Natural killer cell treated with Interleukin-12 subunit alpha and Interleukin-12 subunit beta and Interleukin-15 and Interleukin-18, amount 100 ng/mL, for 72 hours (primary cell): ENCODE results near the gene EHHADH. TPM values are rescaled to one million over a fixed set of nuclear protein-coding genes. Genes with fewer than 3 reads are reported as not detected.
A peak's percentile ranks its signal among the peaks of the same experiment; 100 is the strongest.

ENCODE experiments used
- ATAC-seq, 2 donors: fragments of 150-1000 bp; cut with Tn5 transposase in 1 of 2; sonication (Bioruptor Pico), chemical (Tn5 transposase) in 1 of 2; 2 replicates each; pipeline ENCODE4 v1.10.0; 2021
- DNase-seq: peaks from one replicate; pipeline ENCODE4 v3.0.0; 2022; ENCODE audit warnings: low spot score
- H3K27ac Mint-ChIP-seq, 2 donors: 1 replicate in 1 of 2; 2 replicates in 1 of 2; pipeline ENCODE4 v1.8.0; 2022; ENCODE audit warnings: mixed read lengths in 2 of 2, mild to moderate bottlenecking in 1 of 2, moderate library complexity in 1 of 2
- H3K27me3 Mint-ChIP-seq, 2 donors: 1 replicate in 1 of 2; 2 replicates in 1 of 2; pipeline ENCODE4 v1.8.0; 2022; ENCODE audit warnings: mixed read lengths in 2 of 2
- H3K36me3 Mint-ChIP-seq: one replicate; pipeline ENCODE4 v1.8.0; 2022; ENCODE audit warnings: mixed read lengths
- H3K4me1 Mint-ChIP-seq, 2 donors: 1 replicate in 1 of 2; 2 replicates in 1 of 2; pipeline ENCODE4 v1.8.0; 2022; ENCODE audit warnings: low read depth in 2 of 2, mixed read lengths in 2 of 2, mild to moderate bottlenecking in 1 of 2
- H3K4me3 Mint-ChIP-seq: one replicate; pipeline ENCODE4 v1.8.0; 2022; ENCODE audit warnings: mixed read lengths
- H3K9me3 Mint-ChIP-seq: 2 replicates; pipeline ENCODE4 v1.8.0; 2022; ENCODE audit warnings: mixed read lengths
- total RNA-seq, 2 donors: library from RNA; stranded (reverse); gene quantifications; one replicate each; pipeline ENCODE4 v1.2.3, GENCODE V29; 2022

Gene EHHADH
- total RNA-seq, 2 donors from 2014 or later: 0.64 to 1.1 TPM

- Mint-ChIP-seq H3K9me3 (no peaks in the 10 kb centered on the region), H3K36me3 (no peaks in the 10 kb centered on the region), H3K27me3 (peaks cover 27 to 33% of the 10 kb centered on the region in 2 donors), H3K27ac (no peak overlapping the region), H3K4me3 (no peak overlapping the region), H3K4me1 (peaks cover 0 to 3% of the 10 kb centered on the region in 2 donors)
- DNase-seq (peak; percentile 15), ATAC-seq (no peak)
These were observed 96.5 kb downstream of the EHHADH start for GRCh38 chr3:185157347-185157746.

- H3K4me3 Mint-ChIP-seq: no peak overlapping the region
- no peak for ATAC-seq
These were observed 98.2 kb downstream of the EHHADH start for GRCh38 chr3:185155678-185156077.

GRCh38 chr3:185153861-185154629 is 99.8 kb downstream of the EHHADH start:
- DNase-seq (no peak), ATAC-seq (peak in 1 of 2 donors; percentile 7)
- H3K36me3 Mint-ChIP-seq: no peaks in the 10 kb centered on the region
- peaks cover 31 to 50% of the 10 kb centered on the region in 2 donors for H3K27me3 Mint-ChIP-seq
- no peaks in the 10 kb centered on the region for H3K9me3 Mint-ChIP-seq
- H3K4me1 Mint-ChIP-seq: peaks cover 0 to 3% of the 10 kb centered on the region in 2 donors
- H3K4me3 Mint-ChIP-seq: no peak overlapping the region
- H3K27ac Mint-ChIP-seq: no peak overlapping the region

More at GRCh38 chr3:185155678-185156077, 98.2 kb downstream of the EHHADH start:
- peaks cover 0 to 3% of the 10 kb centered on the region in 2 donors for H3K4me1 Mint-ChIP-seq
- H3K9me3 Mint-ChIP-seq: no peaks in the 10 kb centered on the region
- peaks cover 28 to 38% of the 10 kb centered on the region in 2 donors for H3K27me3 Mint-ChIP-seq
- H3K27ac Mint-ChIP-seq: no peak overlapping the region
- DNase-seq: no peak
- H3K36me3 Mint-ChIP-seq: no peaks in the 10 kb centered on the region

GRCh38 chr3:185153171-185153771 is 100.6 kb downstream of the EHHADH start:
- Mint-ChIP-seq H3K4me3 (peak overlapping the region; percentile 79), H3K9me3 (no peaks in the 10 kb centered on the region), H3K4me1 (peaks cover 0 to 3% of the 10 kb centered on the region in 2 donors), H3K27me3 (peaks cover 26 to 42% of the 10 kb centered on the region in 2 donors), H3K27ac (no peak overlapping the region), H3K36me3 (no peaks in the 10 kb centered on the region)
- no peak for DNase-seq
- ATAC-seq: peak; percentile 2 to 36

- DNase-seq: no peak
- Mint-ChIP-seq H3K4me3 (peak within 1 kb of the TSS; percentile 79), H3K27ac (no peak within 1 kb of the TSS), H3K27me3 (peaks cover 25 to 40% of the 10 kb centered on the region in 2 donors), H3K9me3 (no peaks in the 10 kb centered on the region), H3K36me3 (no peaks in the 10 kb centered on the region), H3K4me1 (peaks cover 0 to 3% of the 10 kb centered on the region in 2 donors)
- peak; percentile 74 to 78 for ATAC-seq
These were observed 101.3 kb downstream of the EHHADH start, which contains the start of gene C3orf70 for GRCh38 chr3:185152410-185153170. TSS of gene C3orf70 (minus strand) at chr3:185153060. CDS start at chr3:185152823, 237 bp downstream.

GRCh38 chr3:185151964-185152409 is 101.9 kb downstream of the EHHADH start:
- H3K4me3 Mint-ChIP-seq: peak overlapping the region; percentile 71
- H3K27me3 Mint-ChIP-seq: peaks cover 22 to 38% of the 10 kb centered on the region in 2 donors
- ATAC-seq: no peak
- no peaks in the 10 kb centered on the region for H3K9me3 Mint-ChIP-seq
- H3K4me1 Mint-ChIP-seq: peaks cover 0 to 3% of the 10 kb centered on the region in 2 donors
- no peak overlapping the region for H3K27ac Mint-ChIP-seq
- no peaks in the 10 kb centered on the region for H3K36me3 Mint-ChIP-seq
- DNase-seq: no peak

GRCh38 chr3:185151101-185151963 is 102.5 kb downstream of the EHHADH start:
- no peak for ATAC-seq
- Mint-ChIP-seq H3K4me1 (peaks cover 0 to 3% of the 10 kb centered on the region in 2 donors), H3K27me3 (peaks cover 18 to 32% of the 10 kb centered on the region in 2 donors), H3K9me3 (no peaks in the 10 kb centered on the region), H3K27ac (no peak overlapping the region), H3K36me3 (no peaks in the 10 kb centered on the region), H3K4me3 (no peak overlapping the region)
- no peak for DNase-seq

GRCh38 chr3:185150561-185150960 is 103.3 kb downstream of the EHHADH start:
- Mint-ChIP-seq H3K4me1 (peaks cover 0 to 3% of the 10 kb centered on the region in 2 donors), H3K9me3 (no peaks in the 10 kb centered on the region), H3K36me3 (no peaks in the 10 kb centered on the region), H3K4me3 (no peak overlapping the region), H3K27ac (no peak overlapping the region), H3K27me3 (peaks cover 20 to 30% of the 10 kb centered on the region in 2 donors)
- ATAC-seq (no peak), DNase-seq (no peak)

GRCh38 chr3:185149591-185149990 is 104.3 kb downstream of the EHHADH start:
- peaks cover 0 to 3% of the 10 kb centered on the region in 2 donors for H3K4me1 Mint-ChIP-seq
- no peaks in the 10 kb centered on the region for H3K9me3 Mint-ChIP-seq
- no peak overlapping the region for H3K27ac Mint-ChIP-seq
- ATAC-seq: no peak
- no peaks in the 10 kb centered on the region for H3K36me3 Mint-ChIP-seq
- DNase-seq: no peak
- peaks cover 20 to 30% of the 10 kb centered on the region in 2 donors for H3K27me3 Mint-ChIP-seq
- no peak overlapping the region for H3K4me3 Mint-ChIP-seq

GRCh38 chr3:185145511-185145910 is 108.3 kb downstream of the EHHADH start:
- H3K36me3 Mint-ChIP-seq: no peaks in the 10 kb centered on the region
- no peak overlapping the region for H3K4me3 Mint-ChIP-seq
- ATAC-seq: no peak
- H3K9me3 Mint-ChIP-seq: no peaks in the 10 kb centered on the region
- no peaks in the 10 kb centered on the region for H3K4me1 Mint-ChIP-seq
- H3K27ac Mint-ChIP-seq: no peak overlapping the region
- DNase-seq: no peak
- H3K27me3 Mint-ChIP-seq: peaks cover 17 to 19% of the 10 kb centered on the region in 2 donors

GRCh38 chr3:185144784-185145183 is 109.1 kb downstream of the EHHADH start:
- ATAC-seq (no peak), DNase-seq (no peak)
- H3K4me1 Mint-ChIP-seq: no peaks in the 10 kb centered on the region
- H3K27ac Mint-ChIP-seq: no peak overlapping the region
- H3K27me3 Mint-ChIP-seq: peaks cover 12 to 17% of the 10 kb centered on the region in 2 donors
- H3K9me3 Mint-ChIP-seq: no peaks in the 10 kb centered on the region
- no peak overlapping the region for H3K4me3 Mint-ChIP-seq
- no peaks in the 10 kb centered on the region for H3K36me3 Mint-ChIP-seq
